ENCODE measurements around the gene PAK5. TPM values are rescaled to one million over a fixed set of nuclear protein-coding genes. Genes with fewer than 3 reads are reported as not detected.

Gene PAK5
- total RNA-seq, 2 donors from 2014 or later: 0.12 TPM; not detected in 1

DNA sequence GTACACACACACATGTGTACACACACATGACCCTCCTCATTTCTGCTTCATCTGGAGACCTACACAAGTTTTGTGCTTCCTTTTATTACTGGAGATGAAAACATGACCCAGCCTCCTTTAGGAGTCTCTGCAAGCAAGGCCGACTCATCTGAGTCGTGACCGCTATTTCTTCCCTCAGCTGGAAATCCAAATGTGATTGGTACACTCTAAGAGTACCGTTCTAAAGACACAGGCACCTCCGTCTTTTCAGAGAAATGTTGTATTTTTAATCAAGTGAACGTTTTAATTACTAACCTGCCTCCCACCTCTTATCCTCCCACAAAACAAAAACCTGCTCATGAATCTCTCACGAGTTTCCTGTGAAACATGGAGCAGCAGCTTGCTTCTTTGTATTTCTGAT lies 261.5 kb downstream of the PAK5 start:
- H3K27me3 ChIP-seq: no peaks in the 10 kb centered on the region
- no peaks in the 10 kb centered on the region for H3K4me1 ChIP-seq

GRCh38 chr20:9576695-9577094 lies 262.2 kb downstream of the PAK5 start:
- TF ChIP-seq CTCF (IDR thresholded peaks at IDR 0.05): no peak
- H3K4me3 ChIP-seq: no peak overlapping the region
- no peak overlapping the region for H3K27ac ChIP-seq
- no peak for DNase-seq (ENCODE audit: low spot score)
- H3K27me3 ChIP-seq: no peaks in the 10 kb centered on the region
- H3K4me1 ChIP-seq: no peaks in the 10 kb centered on the region
- no peaks in the 10 kb centered on the region for H3K9me3 ChIP-seq
- no peaks in the 10 kb centered on the region for H3K36me3 ChIP-seq

More for the DNA sequence above, 261.5 kb downstream of the PAK5 start:
- Histone ChIP-seq H3K4me3 (no peak overlapping the region), H3K27ac (no peak overlapping the region), H3K36me3 (no peaks in the 10 kb centered on the region), H3K9me3 (no peaks in the 10 kb centered on the region)
- DNase-seq (ENCODE audit: low spot score): no peak
- TF ChIP-seq CTCF (IDR thresholded peaks at IDR 0.05): no peak

GRCh38 chr20:9575836-9576235 lies 263.0 kb downstream of the PAK5 start:
- Histone ChIP-seq H3K27me3 (no peaks in the 10 kb centered on the region), H3K27ac (no peak overlapping the region), H3K9me3 (no peaks in the 10 kb centered on the region), H3K4me3 (no peak overlapping the region), H3K4me1 (no peaks in the 10 kb centered on the region), H3K36me3 (no peaks in the 10 kb centered on the region)
- no peak for TF ChIP-seq CTCF (IDR thresholded peaks at IDR 0.05)
- DNase-seq (ENCODE audit: low spot score): no peak

GRCh38 chr20:9574776-9575175 lies 264.1 kb downstream of the PAK5 start:
- Histone ChIP-seq H3K4me3 (no peak overlapping the region), H3K27me3 (no peaks in the 10 kb centered on the region), H3K9me3 (no peaks in the 10 kb centered on the region), H3K4me1 (no peaks in the 10 kb centered on the region), H3K27ac (no peak overlapping the region), H3K36me3 (no peaks in the 10 kb centered on the region)
- TF ChIP-seq CTCF (IDR thresholded peaks at IDR 0.05): no peak
- DNase-seq (ENCODE audit: low spot score): no peak

DNA sequence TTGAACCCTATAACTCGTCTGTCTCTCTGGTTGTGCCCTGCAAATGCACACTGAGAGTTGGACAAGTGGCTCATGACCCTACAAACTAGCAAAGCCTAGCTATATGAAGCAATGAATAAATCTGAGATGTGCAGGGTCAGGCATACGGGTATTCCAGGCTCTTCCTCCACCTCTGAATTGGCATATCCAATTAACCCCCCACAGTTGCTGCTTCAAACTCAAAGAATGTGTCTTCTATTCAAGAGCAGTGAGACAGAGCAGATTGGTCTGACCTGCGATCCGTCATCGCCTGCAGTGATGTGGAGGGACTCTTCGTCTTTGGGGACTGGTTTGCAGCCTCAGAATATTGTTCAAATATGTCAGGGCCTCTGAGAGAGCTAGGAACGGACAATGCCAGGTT lies 264.7 kb downstream of the PAK5 start:
- Histone ChIP-seq H3K27ac (no peak overlapping the region), H3K27me3 (no peaks in the 10 kb centered on the region), H3K4me1 (no peaks in the 10 kb centered on the region), H3K36me3 (no peaks in the 10 kb centered on the region), H3K9me3 (no peaks in the 10 kb centered on the region), H3K4me3 (no peak overlapping the region)
- no peak for TF ChIP-seq CTCF (IDR thresholded peaks at IDR 0.05)
- no peak for DNase-seq (ENCODE audit: low spot score)

- Histone ChIP-seq H3K9me3 (no peaks in the 10 kb centered on the region), H3K27me3 (no peaks in the 10 kb centered on the region), H3K27ac (no peak overlapping the region), H3K4me3 (no peak overlapping the region), H3K4me1 (no peaks in the 10 kb centered on the region), H3K36me3 (no peaks in the 10 kb centered on the region)
- no peak for DNase-seq (ENCODE audit: low spot score)
- TF ChIP-seq CTCF (IDR thresholded peaks at IDR 0.05): no peak
Observed at GRCh38 chr20:9573335-9574151, 265.3 kb downstream of the PAK5 start.

Measured in right atrium auricular region (tissue), 2 donors.